HCT116 (cell line): ENCODE measurements around the gene HIBADH. TPM values are rescaled to one million over a fixed set of nuclear protein-coding genes. Genes with fewer than 3 reads are reported as not detected.

ENCODE experiments used
- ATAC-seq: fragments of 200-7000 bp; cut with Tn5 transposase; 2 replicates; pipeline ENCODE4 v1.9.1; 2020; ENCODE audit warnings: mild to moderate bottlenecking, moderate library complexity
- BruUV-seq: library from RNA; stranded (reverse); fragments of 400-500 nt; replicated peaks from 2 replicates; lab custom pipeline; 2021; lab: Mats Ljungman, UMichigan
- CTCF ChIA-PET: fragments of 300-600 bp; sonication (Branson Sonifier 250); formaldehyde crosslinking; loops from one replicate; lab custom pipeline; 2021; ENCODE audit warnings: antibody characterized with exemption; lab: Charles Lee
- POLR2A ChIA-PET: fragments of 300-600, 350-600 bp; sonication (Branson Sonifier 250); formaldehyde crosslinking; loops from one replicate; lab custom pipeline; 2021; ENCODE audit warnings: antibody characterized with exemption; lab: Charles Lee
- RAD21 ChIA-PET, 2 experiments: fragments of 300-600 bp; sonication (Branson Sonifier 250); formaldehyde crosslinking; loops; one replicate each; lab custom pipeline; 2023; ENCODE audit warnings: low total read pairs in 2 of 2; ENCODE audit not compliant: uncharacterized antibody in 2 of 2, unreplicated experiment in 2 of 2, low non-redundant PET in 1 of 2; lab: Charles Lee
- DNase-seq: peaks from one replicate; pipeline ENCODE4 v3.0.0-alpha.2; 2010; ENCODE audit warnings: low read depth, low spot score
- H2AFZ ChIP-seq: fragments of 200-600 bp; shearing (Covaris generic), sonication (generic); 2 replicates; pipeline ENCODE4 v1.6.1; 2017; ENCODE audit warnings: low read depth, mixed run types, mixed read lengths, antibody characterized with exemption, low read length; ENCODE audit not compliant: poor library complexity, severe bottlenecking
- H3K27ac ChIP-seq: 2 replicates; pipeline ENCODE4 v1.5.1; 2012; ENCODE audit warnings: low read depth, low read length
- H3K27me3 ChIP-seq: fragments of 200-600 bp; sonication (generic); 2 replicates; pipeline ENCODE4 v1.6.1; 2016; ENCODE audit warnings: mixed run types, low read length, mixed read lengths; ENCODE audit not compliant: insufficient read depth
- H3K36me3 ChIP-seq, 2 experiments: fragments of 200-500 bp in 1 of 2; fragments of 200-600 bp in 1 of 2; sonication (Bioruptor generic) in 1 of 2; sonication (generic) in 1 of 2; 2 replicates each; pipeline versions ENCODE4 v1.5.1 to v1.6.1; 2014 to 2016; ENCODE audit warnings: low read length in 2 of 2, inconsistent platforms in 1 of 2, mixed read lengths in 1 of 2, mixed run types in 1 of 2; ENCODE audit not compliant: insufficient read depth in 2 of 2, control insufficient read depth in 1 of 2
- H3K4me1 ChIP-seq, 2 experiments: fragments of 200-600 bp in 1 of 2; sonication (generic) in 1 of 2; 2 replicates each; pipeline versions ENCODE4 v1.5.1 to v1.6.1; 2012 to 2017; ENCODE audit warnings: low read length in 2 of 2, inconsistent platforms in 1 of 2, mild to moderate bottlenecking in 1 of 2, mixed read lengths in 1 of 2, mixed run types in 1 of 2, moderate library complexity in 1 of 2; ENCODE audit not compliant: insufficient read depth in 2 of 2, control insufficient read depth in 1 of 2
- H3K4me2 ChIP-seq: fragments of 200-600 bp; sonication (generic); 2 replicates; pipeline ENCODE4 v1.6.1; 2017; ENCODE audit warnings: mixed run types, low read length, mixed read lengths
- H3K4me3 ChIP-seq, 2 experiments: fragments of 200-600 bp in 1 of 2; sonication (generic) in 1 of 2; replicated peaks in 1 of 2; 2 replicates each; pipeline ENCODE4 v1.5.1; 2011 to 2016; ENCODE audit warnings: low read length in 2 of 2, control low read depth in 1 of 2, low read depth in 1 of 2, mild to moderate bottlenecking in 1 of 2, mixed read lengths in 1 of 2, mixed run types in 1 of 2
- H3K79me2 ChIP-seq: fragments of 200-600 bp; sonication (generic); 2 replicates; pipeline ENCODE4 v1.6.1; 2017; ENCODE audit warnings: mild to moderate bottlenecking, mixed run types, low read length, moderate library complexity, mixed read lengths; ENCODE audit not compliant: insufficient read depth
- H3K9ac ChIP-seq: fragments of 200-600 bp; sonication (generic); 2 replicates; pipeline ENCODE4 v1.6.1; 2016; ENCODE audit warnings: low read length, mixed read lengths
- H3K9me2 ChIP-seq: fragments of 200-600 bp; sonication (generic), shearing (Covaris generic); 2 replicates; pipeline ENCODE4 v1.6.1; 2017; ENCODE audit warnings: mixed run types, mild to moderate bottlenecking, moderate library complexity; ENCODE audit not compliant: insufficient read depth
- H3K9me3 ChIP-seq, 2 experiments: fragments of 200-500 bp in 1 of 2; fragments of 200-600 bp in 1 of 2; sonication (Bioruptor generic) in 1 of 2; sonication (generic) in 1 of 2; 2 replicates each; pipeline ENCODE4 v1.6.1; 2014 to 2017; ENCODE audit warnings: low read length in 2 of 2, mixed read lengths in 2 of 2, inconsistent platforms in 1 of 2, low read depth in 1 of 2, mild to moderate bottlenecking in 1 of 2, mixed run types in 1 of 2, moderate library complexity in 1 of 2; ENCODE audit not compliant: control insufficient read depth in 1 of 2, insufficient read depth in 1 of 2
- H4K20me1 ChIP-seq: fragments of 200-600 bp; sonication (generic), shearing (Covaris generic); 2 replicates; pipeline ENCODE4 v1.6.1; 2017; ENCODE audit warnings: mixed run types, mild to moderate bottlenecking, moderate library complexity; ENCODE audit not compliant: insufficient read depth
- CBX3 ChIP-seq: IDR thresholded peaks from 2 replicates; pipeline ENCODE4 v1.6.1; 2012; ENCODE audit warnings: low read depth
- CEBPB ChIP-seq: IDR thresholded peaks from 2 replicates; pipeline ENCODE4 v1.6.1; 2012; ENCODE audit warnings: low read depth
- CTCF ChIP-seq, 3 experiments: fragments of 200-600 bp in 1 of 3; sonication (generic) in 1 of 3; IDR thresholded peaks in 2 of 3; conservative IDR thresholded peaks in 1 of 3; 2 replicates each; pipeline ENCODE4 v1.5.1; 2012 to 2017; ENCODE audit warnings: low read depth in 2 of 3, low read length in 2 of 3, antibody characterized with exemption in 1 of 3, borderline replicate concordance in 1 of 3, control low read depth in 1 of 3, mild to moderate bottlenecking in 1 of 3, mixed read lengths in 1 of 3, mixed run types in 1 of 3, moderate library complexity in 1 of 3; ENCODE audit not compliant: insufficient read depth in 1 of 3
- EGR1 ChIP-seq: IDR thresholded peaks from 2 replicates; pipeline ENCODE4 v1.6.1; 2012; ENCODE audit warnings: low read depth
- ELF1 ChIP-seq: IDR thresholded peaks from 2 replicates; pipeline ENCODE4 v1.6.1; 2012; ENCODE audit warnings: low read depth, borderline replicate concordance
- EZH2 ChIP-seq: fragments of 200-600 bp; sonication (generic); IDR thresholded peaks from 2 replicates; pipeline ENCODE4 v1.6.1; 2017; ENCODE audit warnings: antibody characterized with exemption, mixed run types
- EZH2phosphoT487 ChIP-seq: fragments of 200-600 bp; IDR thresholded peaks from 2 replicates; pipeline ENCODE4 v1.6.1; 2018; ENCODE audit warnings: antibody characterized with exemption, borderline replicate concordance
- FOSL1 ChIP-seq: IDR thresholded peaks from 2 replicates; pipeline ENCODE4 v1.6.1; 2012; ENCODE audit warnings: low read depth
- JUND ChIP-seq: IDR thresholded peaks from 2 replicates; pipeline ENCODE4 v1.6.1; 2012
- MAX ChIP-seq: IDR thresholded peaks from 2 replicates; pipeline ENCODE4 v1.6.1; 2012
- POLR2A ChIP-seq: IDR thresholded peaks from 2 replicates; pipeline ENCODE4 v1.7.0; 2011; ENCODE audit warnings: borderline replicate concordance; ENCODE audit not compliant: insufficient read depth, insufficient read length; ENCODE audit errors: extremely low read depth
- RAD21 ChIP-seq: IDR thresholded peaks from 2 replicates; pipeline ENCODE4 v1.6.1; 2012; ENCODE audit warnings: low read depth, mild to moderate bottlenecking
- REST ChIP-seq: IDR thresholded peaks from 2 replicates; pipeline ENCODE4 v1.6.1; 2012; ENCODE audit warnings: low read depth
- SIN3A ChIP-seq: IDR thresholded peaks from 2 replicates; pipeline ENCODE4 v1.6.1; 2012; ENCODE audit warnings: low read depth
- SP1 ChIP-seq: IDR thresholded peaks from 2 replicates; pipeline ENCODE4 v1.6.1; 2012; ENCODE audit warnings: low read depth
- SRF ChIP-seq: IDR thresholded peaks from 2 replicates; pipeline ENCODE4 v1.6.1; 2012; ENCODE audit warnings: low read depth
- TCF7L2 ChIP-seq: IDR thresholded peaks from 2 replicates; pipeline ENCODE4 v1.7.0; 2011; ENCODE audit warnings: borderline replicate concordance, inconsistent platforms; ENCODE audit not compliant: insufficient read depth, insufficient read length; ENCODE audit errors: extremely low read depth
- YY1 ChIP-seq: IDR thresholded peaks from 2 replicates; pipeline ENCODE4 v1.6.1; 2011; ENCODE audit warnings: low read length, low read depth, moderate library complexity, mild to moderate bottlenecking; ENCODE audit not compliant: insufficient replicate concordance; ENCODE audit errors: extremely low read depth
- ZBTB33 ChIP-seq: IDR thresholded peaks from 2 replicates; pipeline ENCODE4 v1.6.1; 2011; ENCODE audit warnings: mild to moderate bottlenecking, low read length, moderate library complexity; ENCODE audit not compliant: insufficient replicate concordance; ENCODE audit errors: extremely low read depth
- ZFX ChIP-seq: fragments of 450-650 bp; IDR thresholded peaks from 2 replicates; pipeline ENCODE4 v1.6.1; 2017
- intact Hi-C: fragments of 100-400 bp; cut with micrococcal nuclease; formaldehyde crosslinking; loops from 2 replicates; pipeline ENCODE4 v1.10.0; 2022
- total RNA-seq: library from RNA; stranded (reverse); gene quantifications from one replicate; pipeline ENCODE4 v1.2.1, GENCODE V29; 2021; ENCODE audit not compliant: unreplicated experiment

HIBADH gene
- total RNA-seq, 1 experiment from 2014 or later: 32.4 TPM

GRCh38 chr7:27700501-27700900, 37.8 kb upstream of the HIBADH start (continued):
- TF ChIP-seq MAX (no peak), CBX3 (no peak), EZH2 (no peak), EGR1 (no peak), SIN3A (no peak), TCF7L2 (no peak), ZFX (no peak)

GRCh38 chr7:27699751-27700150, 37.1 kb upstream of the HIBADH start:
- H3K9me3 ChIP-seq: no peaks in the 10 kb centered on the region
- H4K20me1 ChIP-seq: no peaks in the 10 kb centered on the region
- no peaks in the 10 kb centered on the region for H3K9me2 ChIP-seq
- no peaks in the 10 kb centered on the region for H3K27me3 ChIP-seq
- no peak overlapping the region for H3K4me2 ChIP-seq
- intact Hi-C loops: loop anchor here (10.0 kb wide), 1 partner anchor 395 kb away; no protein-coding TSS in a partner anchor
- ATAC-seq (no peak), DNase-seq (no peak)
- no peak overlapping the region for H2AFZ ChIP-seq
- ChIA-PET RAD21 (no interaction called here), POLR2A (no interaction called here), CTCF (interaction anchor here (1.0 kb wide), 1 partner anchor 9 kb away, joined by 3 read pairs; no protein-coding TSS in a partner anchor)
- H3K4me3 ChIP-seq: no peak overlapping the region
- peaks cover 6 to 13% of the 10 kb centered on the region in 2 experiments; a peak in 3 of 4 replicates for H3K4me1 ChIP-seq
- H3K9ac ChIP-seq: no peak overlapping the region
- H3K36me3 ChIP-seq: no peaks in the 10 kb centered on the region
- H3K79me2 ChIP-seq: no peaks in the 10 kb centered on the region
- BruUV-seq: no TSS peak
- no peak overlapping the region for H3K27ac ChIP-seq
- TF ChIP-seq CEBPB (no peak), ZBTB33 (no peak), POLR2A (no peak), FOSL1 (no peak), SRF (no peak), YY1 (no peak), ELF1 (no peak), REST (no peak), CTCF (IDR thresholded peaks at IDR 0.05 in 2 of 3, conservative IDR thresholded peaks at IDR 0.05 in 1 of 3; ENCODE audit: borderline replicate concordance in 1 of 3, insufficient read depth in 1 of 3, low read depth in 2 of 3, low read length in 2 of 3) (no peak), SP1 (no peak), TCF7L2 (no peak), JUND (no peak), EGR1 (no peak), SIN3A (no peak), EZH2 (no peak), EZH2phosphoT487 (no peak), RAD21 (no peak)
